Peyer's patch (tissue), 4 donors: ENCODE measurements around the gene MICB. TPM values are rescaled to one million over a fixed set of nuclear protein-coding genes. Genes with fewer than 3 reads are reported as not detected.
"Not testable (repeated sequence)": the region's sequence is repeated elsewhere in the genome, so short reads cannot be mapped to it uniquely, and the experiment has no call there.

Experiments
- DNase-seq, 3 donors: peaks; one replicate each; pipeline ENCODE4 v3.0.0-alpha.2; 2017 to 2019
- H3K27ac ChIP-seq, 4 donors: fragments of 200-600 bp; sonication (generic); one replicate each; pipeline ENCODE4 v1.5.1; 2016 to 2019
- H3K27me3 ChIP-seq, 2 donors: fragments of 200-600 bp; sonication (generic); one replicate each; pipeline ENCODE4 v1.5.1; 2019
- H3K36me3 ChIP-seq, 3 donors: fragments of 200-600 bp; sonication (generic); one replicate each; pipeline ENCODE4 v1.5.1; 2016 to 2019
- H3K4me1 ChIP-seq, 4 donors: fragments of 200-600 bp; sonication (generic); one replicate each; pipeline ENCODE4 v1.5.1; 2016 to 2019
- H3K4me3 ChIP-seq, 4 donors: fragments of 200-600 bp; sonication (generic); 1 replicate in 3 of 4; 2 replicates in 1 of 4; pipeline ENCODE4 v1.5.1; 2016 to 2019; ENCODE audit warnings: mild to moderate bottlenecking in 1 of 4
- H3K9me3 ChIP-seq, 4 donors: fragments of 200-600 bp; sonication (generic); one replicate each; pipeline ENCODE4 v1.5.1; 2016 to 2019; ENCODE audit warnings: mild to moderate bottlenecking in 1 of 4
- CTCF ChIP-seq, 6 experiments: fragments of 450-650 bp in 4 of 6; fragments of 200-600 bp in 2 of 6; sonication (generic) in 1 of 6; IDR thresholded peaks; one replicate each; pipeline ENCODE4 v1.5.1; 2017 to 2019; ENCODE audit warnings: antibody characterized with exemption in 6 of 6, mild to moderate bottlenecking in 3 of 6, moderate library complexity in 1 of 6
- POLR2A ChIP-seq, 2 donors: fragments of 450-650 bp; IDR thresholded peaks; one replicate each; pipeline ENCODE4 v1.5.1; 2017; ENCODE audit warnings: antibody characterized with exemption in 2 of 2, mild to moderate bottlenecking in 2 of 2, moderate library complexity in 2 of 2
- total RNA-seq, 4 donors: library from RNA; depleted of rRNA; stranded (reverse); fragments of >200 nt; gene quantifications; one replicate each; pipeline ENCODE4 v1.1.0, GENCODE V29; 2016

Gene MICB
- 1 to 10 TPM; 4.7 to 9.9 (median 8.0) TPM for total RNA-seq

DNA sequence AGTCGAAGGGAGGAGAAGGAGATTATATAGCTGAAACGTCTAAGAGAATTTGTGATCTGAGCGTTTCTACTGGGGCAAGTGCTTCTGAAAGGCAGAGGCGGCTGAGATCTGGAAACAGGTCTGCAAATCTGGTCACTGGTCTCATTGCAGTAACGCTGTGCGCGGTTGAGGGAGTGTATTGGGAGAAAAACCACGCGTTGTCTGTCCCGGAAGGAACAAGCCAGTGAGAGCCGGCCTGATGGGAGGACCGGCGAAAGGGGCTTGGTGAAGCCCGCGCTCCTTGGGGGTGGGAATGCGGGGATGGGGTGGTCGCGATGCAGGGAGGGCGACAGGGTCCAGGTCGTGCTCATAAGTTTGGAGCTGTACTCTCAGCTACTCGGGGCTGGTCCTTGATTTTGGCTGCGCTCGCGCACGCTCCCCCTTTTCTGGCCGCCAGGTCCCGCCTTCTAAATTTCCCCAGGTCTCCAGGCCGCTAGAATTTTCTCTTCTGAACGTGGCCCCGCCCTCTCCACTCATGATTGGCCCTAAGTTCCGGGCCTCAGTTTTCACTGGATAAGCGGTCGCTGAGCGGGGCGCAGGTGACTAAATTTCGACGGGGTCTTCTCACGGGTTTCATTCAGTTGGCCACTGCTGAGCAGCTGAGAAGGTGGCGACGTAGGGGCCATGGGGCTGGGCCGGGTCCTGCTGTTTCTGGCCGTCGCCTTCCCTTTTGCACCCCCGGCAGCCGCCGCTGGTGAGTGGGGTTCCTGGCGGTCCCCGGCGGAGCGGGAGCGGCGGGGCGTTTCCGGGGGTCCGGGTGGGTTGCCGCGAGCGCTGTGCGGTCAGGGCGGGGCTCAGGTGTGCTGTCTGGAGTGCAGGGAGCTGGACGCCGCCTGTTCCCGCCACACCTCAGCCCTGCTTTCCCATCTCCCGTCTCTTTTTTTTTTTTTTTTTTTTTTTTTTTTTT is at the start of gene MICB:
TSS of gene MICB (plus strand) at position 615 of the 946 bp plus-strand sequence. CDS start at position 664, 49 bp downstream.
- TF ChIP-seq POLR2A (IDR thresholded peaks at IDR 0.05): peak in 1 of 2 donors; percentile 75
- peak in 3 of 6 experiments; percentile 16 to 22 (median 17) for TF ChIP-seq CTCF (IDR thresholded peaks at IDR 0.05)
- Histone ChIP-seq H3K4me3 (peak within 1 kb of the TSS; percentile 56 to 72 (median 65)), H3K4me1 (peaks cover 0 to 35% (median 0%) of the 10 kb centered on the region in 4 donors), H3K27me3 (no peaks in the 10 kb centered on the region), H3K36me3 (no peaks in the 10 kb centered on the region), H3K27ac (peak within 1 kb of the TSS; percentile 7 to 88 (median 56)), H3K9me3 (no peaks in the 10 kb centered on the region)
- peak; percentile 88 to 95 (median 94) for DNase-seq

- peaks cover 0 to 7% (median 0%) of the 10 kb centered on the region in 4 donors for H3K9me3 ChIP-seq
- no peak for TF ChIP-seq POLR2A (IDR thresholded peaks at IDR 0.05)
- TF ChIP-seq CTCF (IDR thresholded peaks at IDR 0.05): no peak
- H3K27me3 ChIP-seq: no peaks in the 10 kb centered on the region
- H3K4me3 ChIP-seq: no peak overlapping the region
- no peaks in the 10 kb centered on the region for H3K4me1 ChIP-seq
- no peak overlapping the region for H3K27ac ChIP-seq
- no peaks in the 10 kb centered on the region for H3K36me3 ChIP-seq
- DNase-seq: no peak
Measured at GRCh38 chr6:31450751-31451150, 47.2 kb upstream of the MICB start.

DNA sequence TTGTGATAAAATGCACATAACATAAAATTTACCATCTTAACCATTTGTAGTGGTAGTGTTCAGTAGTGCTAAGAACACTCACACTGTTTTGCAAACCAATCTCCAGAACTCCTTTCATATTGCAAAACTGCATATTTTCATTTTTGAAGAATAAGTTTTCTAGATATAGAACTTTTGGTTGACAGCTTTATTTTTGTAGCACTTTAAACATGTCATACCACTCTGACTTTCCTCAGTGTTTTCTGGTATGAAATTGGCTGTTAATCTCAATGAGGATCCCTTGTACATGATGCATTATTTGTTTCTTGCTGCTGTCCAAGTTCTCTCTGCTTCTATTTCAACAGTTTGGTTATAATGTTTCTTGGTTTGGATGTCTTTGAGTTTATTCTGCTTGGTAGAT is 45.1 kb upstream of the MICB start:
- Histone ChIP-seq H3K27ac (no peak overlapping the region), H3K36me3 (no peaks in the 10 kb centered on the region), H3K4me3 (no peak overlapping the region), H3K4me1 (no peaks in the 10 kb centered on the region), H3K9me3 (peaks cover 0 to 7% (median 0%) of the 10 kb centered on the region in 4 donors), H3K27me3 (no peaks in the 10 kb centered on the region)
- TF ChIP-seq POLR2A (IDR thresholded peaks at IDR 0.05): no peak
- no peak for TF ChIP-seq CTCF (IDR thresholded peaks at IDR 0.05)
- no peak for DNase-seq

GRCh38 chr6:31453259-31453658 is 44.7 kb upstream of the MICB start:
- no peak for DNase-seq
- Histone ChIP-seq H3K9me3 (peaks cover 0 to 7% (median 0%) of the 10 kb centered on the region in 4 donors), H3K36me3 (no peaks in the 10 kb centered on the region), H3K27me3 (no peaks in the 10 kb centered on the region), H3K4me1 (no peaks in the 10 kb centered on the region), H3K4me3 (no peak overlapping the region), H3K27ac (no peak overlapping the region)
- TF ChIP-seq POLR2A (IDR thresholded peaks at IDR 0.05): no peak
- TF ChIP-seq CTCF (IDR thresholded peaks at IDR 0.05): no peak

- H3K27ac ChIP-seq, H3K36me3 ChIP-seq, H3K4me3 ChIP-seq, H3K27me3 ChIP-seq, H3K9me3 ChIP-seq, DNase-seq: not testable (repeated sequence)
- peaks cover 0 to 21% (median 0%) of the 10 kb centered on the region in 4 donors for H3K4me1 ChIP-seq
Measured at GRCh38 chr6:31459864-31460263, 38.1 kb upstream of the MICB start.

- H3K4me3 ChIP-seq: no peak overlapping the region
- TF ChIP-seq CTCF (IDR thresholded peaks at IDR 0.05) (no peak), POLR2A (IDR thresholded peaks at IDR 0.05) (no peak)
- DNase-seq: no peak
- H3K4me1 ChIP-seq: peaks cover 0 to 27% (median 0%) of the 10 kb centered on the region in 4 donors
- H3K36me3 ChIP-seq: no peaks in the 10 kb centered on the region
- H3K9me3 ChIP-seq: no peaks in the 10 kb centered on the region
- no peak overlapping the region for H3K27ac ChIP-seq
- no peaks in the 10 kb centered on the region for H3K27me3 ChIP-seq
Measured at GRCh38 chr6:31460361-31461025, 37.5 kb upstream of the MICB start.
